Breast epithelium (tissue), 3 donors: ENCODE data around the gene CPN2.

Source experiments
- POLR2A ChIP-seq: fragments of 450-650 bp; IDR thresholded peaks from one replicate; pipeline ENCODE4 v1.6.1; 2016; ENCODE audit warnings: antibody characterized with exemption, mild to moderate bottlenecking, moderate library complexity
- TF ChIP-seq, protein P1 (sequence below), 3 donors: fragments of 450-650 bp; IDR thresholded peaks; one replicate each; pipeline ENCODE4 v1.5.1; 2016 to 2017; ENCODE audit warnings: antibody characterized with exemption in 3 of 3, mild to moderate bottlenecking in 3 of 3, moderate library complexity in 3 of 3

GRCh38 chr3:194383276-194383940 lies 32.3 kb upstream of the CPN2 start:
- TF ChIP-seq, protein P1, sequence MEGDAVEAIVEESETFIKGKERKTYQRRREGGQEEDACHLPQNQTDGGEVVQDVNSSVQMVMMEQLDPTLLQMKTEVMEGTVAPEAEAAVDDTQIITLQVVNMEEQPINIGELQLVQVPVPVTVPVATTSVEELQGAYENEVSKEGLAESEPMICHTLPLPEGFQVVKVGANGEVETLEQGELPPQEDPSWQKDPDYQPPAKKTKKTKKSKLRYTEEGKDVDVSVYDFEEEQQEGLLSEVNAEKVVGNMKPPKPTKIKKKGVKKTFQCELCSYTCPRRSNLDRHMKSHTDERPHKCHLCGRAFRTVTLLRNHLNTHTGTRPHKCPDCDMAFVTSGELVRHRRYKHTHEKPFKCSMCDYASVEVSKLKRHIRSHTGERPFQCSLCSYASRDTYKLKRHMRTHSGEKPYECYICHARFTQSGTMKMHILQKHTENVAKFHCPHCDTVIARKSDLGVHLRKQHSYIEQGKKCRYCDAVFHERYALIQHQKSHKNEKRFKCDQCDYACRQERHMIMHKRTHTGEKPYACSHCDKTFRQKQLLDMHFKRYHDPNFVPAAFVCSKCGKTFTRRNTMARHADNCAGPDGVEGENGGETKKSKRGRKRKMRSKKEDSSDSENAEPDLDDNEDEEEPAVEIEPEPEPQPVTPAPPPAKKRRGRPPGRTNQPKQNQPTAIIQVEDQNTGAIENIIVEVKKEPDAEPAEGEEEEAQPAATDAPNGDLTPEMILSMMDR (IDR thresholded peaks at IDR 0.05), result no peak
- no peak for TF ChIP-seq POLR2A
